ENCODE measurements around the gene PTGS1. TPM values are rescaled to one million over a fixed set of nuclear protein-coding genes. Genes with fewer than 3 reads are reported as not detected.

PTGS1 gene
- total and polyA plus RNA-seq, 9 of the 15 experiments (the other 6 are each of a cell fraction or from before 2014, with no cell fraction given) = 3.4 to 12.9 (median 5.3) TPM

DNA sequence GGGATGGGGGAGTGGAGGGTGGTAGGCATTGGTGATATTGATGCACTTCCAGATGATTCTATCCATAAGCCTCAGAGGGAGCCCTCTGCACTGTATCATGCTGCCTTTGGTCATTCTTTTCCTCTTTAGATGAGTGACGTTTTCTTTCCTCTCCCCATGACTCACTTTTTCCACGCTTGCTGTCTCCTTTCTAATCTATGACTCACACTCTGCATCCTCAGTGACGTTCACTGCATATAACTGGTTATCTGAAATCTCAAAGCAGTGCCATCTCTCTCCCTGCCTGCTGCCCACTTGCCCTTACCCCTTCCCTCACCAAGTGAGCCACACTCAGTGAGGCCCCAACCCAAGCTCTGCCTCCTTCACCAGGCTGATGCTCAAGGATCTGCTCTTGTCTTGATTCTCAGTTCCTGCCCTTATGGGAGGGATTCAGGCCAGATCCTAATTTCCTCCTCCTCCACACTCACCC, 31.6 kb downstream of the PTGS1 start (continued):
- TF ChIP-seq ATF3 (IDR thresholded peaks at IDR 0.05) (peak; percentile 99), ATF3 (CRISPR knock-in tag; conservative IDR thresholded peaks at IDR 0.05) (peak; percentile 98), BCL6 (CRISPR knock-in tag; IDR thresholded peaks at IDR 0.05) (no peak), GTF2F1 (IDR thresholded peaks at IDR 0.05; ENCODE audit: low read depth, low read length) (no peak), PREB (CRISPR knock-in tag; IDR thresholded peaks at IDR 0.05) (no peak), SLC30A9 (CRISPR knock-in tag; IDR thresholded peaks at IDR 0.05) (no peak), MEF2A (IDR thresholded peaks at IDR 0.05; ENCODE audit: control insufficient read depth, low read depth, low read length) (no peak), IRF2 (CRISPR knock-in tag; IDR thresholded peaks at IDR 0.05) (no peak), POLR3A (IDR thresholded peaks at IDR 0.05; ENCODE audit: borderline replicate concordance, extremely low read depth, insufficient read depth, insufficient read length) (no peak), SMAD1 (IDR thresholded peaks at IDR 0.05; ENCODE audit: low read depth, low read length, partially characterized antibody) (no peak), SUPT5H (IDR thresholded peaks at IDR 0.05) (no peak), HOXB6 (CRISPR knock-in tag; IDR thresholded peaks at IDR 0.05; ENCODE audit: borderline replicate concordance) (no peak), MBD1 (CRISPR knock-in tag; IDR thresholded peaks at IDR 0.05) (no peak), EHMT2 (IDR thresholded peaks at IDR 0.05) (0 out of 2 replicates have a peak, but pooled peaks have one; percentile 20), KAT8 (IDR thresholded peaks at IDR 0.05; ENCODE audit: low read depth) (no peak), PTBP1 (IDR thresholded peaks at IDR 0.05; ENCODE audit: low read depth, low read length) (no peak)
- TF ChIP-seq, protein P1, sequence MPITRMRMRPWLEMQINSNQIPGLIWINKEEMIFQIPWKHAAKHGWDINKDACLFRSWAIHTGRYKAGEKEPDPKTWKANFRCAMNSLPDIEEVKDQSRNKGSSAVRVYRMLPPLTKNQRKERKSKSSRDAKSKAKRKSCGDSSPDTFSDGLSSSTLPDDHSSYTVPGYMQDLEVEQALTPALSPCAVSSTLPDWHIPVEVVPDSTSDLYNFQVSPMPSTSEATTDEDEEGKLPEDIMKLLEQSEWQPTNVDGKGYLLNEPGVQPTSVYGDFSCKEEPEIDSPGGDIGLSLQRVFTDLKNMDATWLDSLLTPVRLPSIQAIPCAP (CRISPR knock-in tag; IDR thresholded peaks at IDR 0.05; ENCODE audit: borderline replicate concordance) = no peak
- TF ChIP-seq, protein P2, sequence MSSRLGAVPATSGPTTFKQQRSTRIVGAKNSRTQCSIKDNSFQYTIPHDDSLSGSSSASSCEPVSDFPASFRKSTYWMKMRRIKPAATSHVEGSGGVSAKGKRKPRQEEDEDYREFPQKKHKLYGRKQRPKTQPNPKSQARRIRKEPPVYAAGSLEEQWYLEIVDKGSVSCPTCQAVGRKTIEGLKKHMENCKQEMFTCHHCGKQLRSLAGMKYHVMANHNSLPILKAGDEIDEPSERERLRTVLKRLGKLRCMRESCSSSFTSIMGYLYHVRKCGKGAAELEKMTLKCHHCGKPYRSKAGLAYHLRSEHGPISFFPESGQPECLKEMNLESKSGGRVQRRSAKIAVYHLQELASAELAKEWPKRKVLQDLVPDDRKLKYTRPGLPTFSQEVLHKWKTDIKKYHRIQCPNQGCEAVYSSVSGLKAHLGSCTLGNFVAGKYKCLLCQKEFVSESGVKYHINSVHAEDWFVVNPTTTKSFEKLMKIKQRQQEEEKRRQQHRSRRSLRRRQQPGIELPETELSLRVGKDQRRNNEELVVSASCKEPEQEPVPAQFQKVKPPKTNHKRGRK (tag; IDR thresholded peaks at IDR 0.05) = no peak
- TF ChIP-seq, protein P3, sequence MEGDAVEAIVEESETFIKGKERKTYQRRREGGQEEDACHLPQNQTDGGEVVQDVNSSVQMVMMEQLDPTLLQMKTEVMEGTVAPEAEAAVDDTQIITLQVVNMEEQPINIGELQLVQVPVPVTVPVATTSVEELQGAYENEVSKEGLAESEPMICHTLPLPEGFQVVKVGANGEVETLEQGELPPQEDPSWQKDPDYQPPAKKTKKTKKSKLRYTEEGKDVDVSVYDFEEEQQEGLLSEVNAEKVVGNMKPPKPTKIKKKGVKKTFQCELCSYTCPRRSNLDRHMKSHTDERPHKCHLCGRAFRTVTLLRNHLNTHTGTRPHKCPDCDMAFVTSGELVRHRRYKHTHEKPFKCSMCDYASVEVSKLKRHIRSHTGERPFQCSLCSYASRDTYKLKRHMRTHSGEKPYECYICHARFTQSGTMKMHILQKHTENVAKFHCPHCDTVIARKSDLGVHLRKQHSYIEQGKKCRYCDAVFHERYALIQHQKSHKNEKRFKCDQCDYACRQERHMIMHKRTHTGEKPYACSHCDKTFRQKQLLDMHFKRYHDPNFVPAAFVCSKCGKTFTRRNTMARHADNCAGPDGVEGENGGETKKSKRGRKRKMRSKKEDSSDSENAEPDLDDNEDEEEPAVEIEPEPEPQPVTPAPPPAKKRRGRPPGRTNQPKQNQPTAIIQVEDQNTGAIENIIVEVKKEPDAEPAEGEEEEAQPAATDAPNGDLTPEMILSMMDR (IDR thresholded peaks at IDR 0.05 in 2 of 3, conservative IDR thresholded peaks at IDR 0.05 in 1 of 3; ENCODE audit: insufficient read depth in 2 of 3, low read depth in 1 of 3, low read length in 3 of 3) = no peak
